Body of pancreas (tissue), 4 donors: ENCODE measurements around the gene ATG4B. TPM values are rescaled to one million over a fixed set of nuclear protein-coding genes. Genes with fewer than 3 reads are reported as not detected.

Experiments used
- ATAC-seq: fragments of 150-250 bp; one replicate; pipeline ENCODE4 v1.9.1; 2016
- DNase-seq, 4 donors: peaks; one replicate each; pipeline ENCODE4 v3.0.0-alpha.2; 2019
- H3K27ac ChIP-seq, 4 donors: fragments of 200-600 bp; sonication (generic); 1 replicate in 3 of 4; 2 replicates in 1 of 4; pipeline versions ENCODE4 v1.5.1 to v1.6.1; 2016 to 2019; ENCODE audit warnings: mild to moderate bottlenecking in 1 of 4, mixed read lengths in 1 of 4, moderate library complexity in 1 of 4
- H3K27me3 ChIP-seq, 2 donors: fragments of 200-600 bp; sonication (generic); one replicate each; pipeline ENCODE4 v1.6.0; 2016; ENCODE audit warnings: mild to moderate bottlenecking in 1 of 2
- H3K36me3 ChIP-seq, 2 donors: fragments of 200-600 bp; sonication (generic); replicated peaks in 1 of 2; 2 replicates each; pipeline ENCODE4 v1.5.1; 2016; ENCODE audit warnings: low read depth in 2 of 2; ENCODE audit not compliant: insufficient read depth in 1 of 2
- H3K4me1 ChIP-seq: fragments of 200-600 bp; sonication (generic); one replicate; pipeline ENCODE4 v1.6.0; 2016
- H3K4me3 ChIP-seq, 2 donors: fragments of 200-600 bp; sonication (generic); 1 replicate in 1 of 2; 2 replicates in 1 of 2; pipeline ENCODE4 v1.5.1; 2016 to 2019
- H3K9me3 ChIP-seq, 3 donors: fragments of 200-600 bp; sonication (generic); 1 replicate in 2 of 3; 2 replicates in 1 of 3; pipeline ENCODE4 v1.5.1; 2016
- CTCF ChIP-seq, 7 experiments: fragments of 450-650 bp in 4 of 7; fragments of 200-600 bp in 3 of 7; sonication (generic) in 3 of 7; IDR thresholded peaks; one replicate each; pipeline ENCODE4 v1.5.1; 2016 to 2019; ENCODE audit warnings: antibody characterized with exemption in 7 of 7
- POLR2A ChIP-seq, 3 donors: fragments of 450-650 bp; IDR thresholded peaks; one replicate each; pipeline ENCODE4 v1.6.1; 2016; ENCODE audit warnings: antibody characterized with exemption in 3 of 3, mild to moderate bottlenecking in 2 of 3
- WGBS, 2 donors: methylation state at CpG; one replicate each; pipeline ENCODE4 v1.1.5; 2017; 5-methylcytosine and 5-hydroxymethylcytosine counted together
- intact Hi-C: fragments of 100-400 bp; cut with DNase I; formaldehyde crosslinking; loops from one replicate; pipeline ENCODE4 v1.15.1; 2023
- total RNA-seq, 2 donors: library from RNA; depleted of rRNA; stranded (reverse); fragments of >200 nt; gene quantifications; one replicate each; pipeline ENCODE4 v1.1.0, GENCODE V29; 2016

The ATG4B gene
- total RNA-seq, 2 donors from 2014 or later = 27.5 to 54.4 TPM

- H3K9me3 ChIP-seq = peaks cover 0 to 3% (median 0%) of the 10 kb centered on the region in 3 donors
- H3K27me3 ChIP-seq = no peaks in the 10 kb centered on the region
- DNase-seq (no peak), ATAC-seq (no peak)
- H3K36me3 ChIP-seq = peaks cover 0 to 18% of the 10 kb centered on the region in 2 donors
- TF ChIP-seq POLR2A (IDR thresholded peaks at IDR 0.05) (no peak), CTCF (IDR thresholded peaks at IDR 0.05) (no peak)
- H3K27ac ChIP-seq = no peak overlapping the region
- H3K4me1 ChIP-seq = no peaks in the 10 kb centered on the region
- no peak overlapping the region for H3K4me3 ChIP-seq
- 97 to 99% methylated on average over 17 to 20 of the region's 21 CpGs for WGBS, 2 donors
- intact Hi-C loops = no loop called here
Observed at GRCh38 chr2:241722896-241723454, 85.5 kb downstream of the ATG4B start.

Other genes starting within 250 kb of the ATG4B start
- 100 to 1,000 TPM; 129 to 144 TPM for gene STK25, start 129.1 kb upstream of the ATG4B start, total RNA-seq
- 10 to 100 TPM; 33.2 to 62.3 TPM for gene BOK, start 78.9 kb upstream of the ATG4B start, total RNA-seq
- gene THAP4, start 535 bp upstream of the ATG4B start, total RNA-seq = 10 to 100 TPM; 44.4 to 59.0 TPM
- gene DTYMK, start 49.1 kb downstream of the ATG4B start, total RNA-seq = 10 to 100 TPM in 1 of 2 donors, 1 to 10 TPM in 1; 5.7 to 12.5 TPM
- gene ING5, start 64.3 kb downstream of the ATG4B start, total RNA-seq = 10 to 100 TPM; 28.5 to 89.0 TPM
- gene D2HGDH, start 96.9 kb downstream of the ATG4B start, total RNA-seq = 10 to 100 TPM; 27.0 to 42.5 TPM
- gene GAL3ST2, start 139.1 kb downstream of the ATG4B start, total RNA-seq = not detected
- not detected for gene NEU4, start 171.5 kb downstream of the ATG4B start, total RNA-seq
- gene PDCD1, start 221.2 kb downstream of the ATG4B start, total RNA-seq = 1 to 10 TPM in 1 of 2 donors, under 1 TPM in 1; 0.99 to 1.3 TPM
- gene RTP5, start 232.0 kb downstream of the ATG4B start, total RNA-seq = not detected